Transverse colon (tissue), 3 donors: ENCODE data around the gene PEX13.

Experiments used
- CTCF ChIP-seq, 5 experiments: fragments of 200-600 bp in 3 of 5; fragments of 450-650 bp in 2 of 5; sonication (generic) in 3 of 5; IDR thresholded peaks; 1 replicate in 2 of 5; 2 replicates in 3 of 5; pipeline ENCODE4 v1.5.1; 2016 to 2017; ENCODE audit warnings: antibody characterized with exemption in 5 of 5, inconsistent platforms in 3 of 5, mild to moderate bottlenecking in 2 of 5, moderate library complexity in 1 of 5
- POLR2A ChIP-seq: fragments of 450-650 bp; IDR thresholded peaks from one replicate; pipeline ENCODE4 v1.6.1; 2016; ENCODE audit warnings: antibody characterized with exemption, mild to moderate bottlenecking, moderate library complexity

DNA sequence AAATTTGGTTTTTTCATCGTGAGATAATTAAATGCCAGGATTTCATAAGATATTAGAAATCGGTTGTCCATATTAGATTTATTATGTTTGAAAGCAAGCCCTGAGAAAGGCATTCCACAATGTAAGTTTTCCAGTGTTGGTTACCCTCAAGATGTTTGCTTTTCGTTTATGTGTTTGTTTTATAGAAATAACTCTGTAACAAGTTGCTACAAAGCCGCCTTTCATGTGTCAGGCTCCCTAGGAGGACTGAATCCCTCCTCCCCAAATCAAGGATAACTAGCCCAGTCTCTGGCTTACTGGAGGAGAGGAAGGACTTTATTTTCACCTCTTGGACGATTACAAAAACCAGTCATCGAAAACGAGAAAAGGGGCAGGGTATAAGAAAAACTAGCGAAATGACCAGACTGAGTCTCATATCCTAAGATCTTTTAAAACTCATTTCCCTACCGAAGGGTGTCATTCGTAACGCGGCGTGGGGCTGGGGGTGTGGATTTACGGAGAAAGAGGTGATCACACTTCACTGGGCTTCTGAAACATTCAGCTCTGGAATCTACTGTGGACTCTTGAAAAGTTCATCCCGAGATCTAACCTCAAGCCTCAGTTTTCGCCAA lies 1.0 kb upstream of the PEX13 start:
- TF ChIP-seq CTCF (IDR thresholded peaks at IDR 0.05): no peak
- peak; percentile 49 for TF ChIP-seq POLR2A
